GM12878 (cell line): ENCODE measurements around the gene ZNF710. TPM values are rescaled to one million over a fixed set of nuclear protein-coding genes. Genes with fewer than 3 reads are reported as not detected.

Source experiments
- ATAC-seq: fragments of 200-7000 bp; cut with Tn5 transposase; 3 replicates; pipeline ENCODE4 v1.9.1; 2020; ENCODE audit warnings: mild to moderate bottlenecking, moderate library complexity
- BruUV-seq: library from RNA; stranded (reverse); fragments of 400-500 nt; replicated peaks from 2 replicates; lab custom pipeline; 2021; lab: Mats Ljungman, UMichigan
- CTCF ChIA-PET: fragments of 300-600 bp; sonication (Branson Sonifier 250); formaldehyde crosslinking; extraction: SDS; loops from one replicate; lab custom pipeline; 2021; ENCODE audit warnings: inconsistent platforms; lab: Yijun Ruan, JAX
- POLR2A ChIA-PET: fragments of 350-600 bp; formaldehyde crosslinking; extraction: SDS; loops from one replicate; lab custom pipeline; 2021; ENCODE audit warnings: inconsistent platforms; lab: Charles Lee
- RAD21 ChIA-PET: fragments of 300-600 bp; sonication (Branson Sonifier 250); formaldehyde crosslinking; loops from one replicate; lab custom pipeline; 2023; ENCODE audit warnings: antibody characterized with exemption; ENCODE audit not compliant: unreplicated experiment; lab: Charles Lee
- SMC1A ChIA-PET: fragments of 300-600 bp; sonication (Branson Sonifier 250); formaldehyde crosslinking; loops from one replicate; lab custom pipeline; 2023; ENCODE audit not compliant: unreplicated experiment, uncharacterized antibody; lab: Charles Lee
- DNase-seq: peaks from one replicate; pipeline ENCODE4 v3.0.0-alpha.2; 2011; ENCODE audit warnings: low read depth, low spot score
- FAIRE-seq: peaks from 3 replicates; lab custom pipeline; 2011; peaks lifted over from hg19 to GRCh38; lab: Jason Lieb, UNC
- H2AFZ ChIP-seq: 2 replicates; pipeline ENCODE4 v1.6.0; 2011; ENCODE audit warnings: low read depth, low read length, control low read depth; ENCODE audit not compliant: control insufficient read depth
- H3K27ac ChIP-seq: 2 replicates; pipeline ENCODE4 v1.5.1; 2011; ENCODE audit warnings: control low read depth; ENCODE audit not compliant: control insufficient read depth, insufficient read depth
- H3K27me3 ChIP-seq, 2 experiments: replicated peaks in 1 of 2; 2 replicates each; pipeline versions ENCODE4 v1.6.0 to v1.6.1; 2011; ENCODE audit warnings: low read length in 1 of 2; ENCODE audit not compliant: control insufficient read depth in 2 of 2, insufficient read depth in 2 of 2
- H3K36me3 ChIP-seq, 2 experiments: 2 replicates each; pipeline ENCODE4 v1.5.1; 2011; ENCODE audit warnings: low read length in 1 of 2; ENCODE audit not compliant: control insufficient read depth in 2 of 2, insufficient read depth in 2 of 2
- H3K4me1 ChIP-seq: 2 replicates; pipeline ENCODE4 v1.6.1; 2011; ENCODE audit warnings: mild to moderate bottlenecking, low read length, moderate library complexity, mixed read lengths; ENCODE audit not compliant: control insufficient read depth, insufficient read depth
- H3K4me2 ChIP-seq: 2 replicates; pipeline ENCODE4 v1.6.0; 2011; ENCODE audit warnings: control low read depth; ENCODE audit not compliant: control insufficient read depth, insufficient read depth
- H3K4me3 ChIP-seq: fragments of 200-600 bp; sonication (generic); 2 replicates; pipeline ENCODE4 v1.5.1; 2016
- H3K79me2 ChIP-seq: 2 replicates; pipeline ENCODE4 v1.6.0; 2011; ENCODE audit warnings: low read length; ENCODE audit not compliant: control insufficient read depth, insufficient read depth
- H3K9ac ChIP-seq: 2 replicates; pipeline ENCODE4 v1.8.0; 2011; ENCODE audit warnings: low read length, control low read depth, mixed read lengths; ENCODE audit not compliant: control insufficient read depth, insufficient read depth
- H3K9me3 ChIP-seq: replicated peaks from 3 replicates; pipeline ENCODE4 v1.5.1; 2011; ENCODE audit warnings: mild to moderate bottlenecking, low read length; ENCODE audit not compliant: control insufficient read depth, insufficient read depth
- H4K20me1 ChIP-seq: 2 replicates; pipeline ENCODE4 v1.6.0; 2011; ENCODE audit not compliant: control insufficient read depth, insufficient read depth
- ASH2L ChIP-seq: fragments of 300-600, 200-600 bp; sonication (generic); IDR thresholded peaks from 2 replicates; pipeline ENCODE4 v1.6.1; 2017; ENCODE audit warnings: low read depth, mild to moderate bottlenecking, borderline replicate concordance
- ATF7 ChIP-seq: fragments of 450-650 bp; IDR thresholded peaks from 2 replicates; pipeline ENCODE4 v1.6.1; 2016; ENCODE audit warnings: low read depth, mild to moderate bottlenecking
- BRCA1 ChIP-seq: IDR thresholded peaks from 2 replicates; pipeline ENCODE4 v1.6.1; 2011; ENCODE audit warnings: low read depth, low read length, improper control_type of control experiment
- CHD1 ChIP-seq: IDR thresholded peaks from 2 replicates; pipeline ENCODE4 v1.6.1; 2012; ENCODE audit warnings: low read depth, low read length, improper control_type of control experiment
- CREM ChIP-seq: IDR thresholded peaks from 2 replicates; pipeline ENCODE4 v1.6.1; 2014; ENCODE audit warnings: antibody characterized with exemption, low read depth
- FOS ChIP-seq: IDR thresholded peaks from 3 replicates; pipeline ENCODE4 v1.6.1; 2011; ENCODE audit warnings: borderline replicate concordance; ENCODE audit not compliant: insufficient read length; ENCODE audit errors: extremely low read depth
- GATAD2B ChIP-seq: fragments of 450-650 bp; conservative IDR thresholded peaks from 2 replicates; pipeline ENCODE4 v1.6.1; 2017; ENCODE audit warnings: low read depth, mild to moderate bottlenecking, moderate library complexity
- HDAC6 ChIP-seq: fragments of 200-600 bp; sonication (generic); IDR thresholded peaks from one replicate; pipeline ENCODE4 v1.8.0; 2017; ENCODE audit warnings: antibody characterized with exemption; ENCODE audit not compliant: unreplicated experiment
- LARP7 ChIP-seq: fragments of 450-650 bp; IDR thresholded peaks from 2 replicates; pipeline ENCODE4 v1.6.1; 2017; ENCODE audit warnings: mild to moderate bottlenecking
- NR2C1 ChIP-seq: fragments of 450-650 bp; IDR thresholded peaks from 2 replicates; pipeline ENCODE4 v1.6.1; 2017; ENCODE audit warnings: antibody characterized with exemption, mild to moderate bottlenecking, moderate library complexity
- YY1 ChIP-seq: IDR thresholded peaks from 2 replicates; pipeline ENCODE4 v1.6.1; 2011; ENCODE audit warnings: low read depth, mild to moderate bottlenecking, low read length
- WGBS: methylation state at CpG from one replicate; pipeline ENCODE4 v1.1.6; 2016; ENCODE audit warnings: low lambda C conversion rate; ENCODE audit not compliant: insufficient replicate concordance, insufficient coverage; ENCODE audit errors: missing lambda C conversion rate; 5-methylcytosine and 5-hydroxymethylcytosine counted together
- in situ Hi-C: fragments of 300-500 bp; cut with MboI; formaldehyde crosslinking; loops from 9 replicates; pipeline ENCODE4 v1.14.3; 2018; ENCODE audit warnings: mixed read lengths
- intact Hi-C: fragments of 100-400 bp; cut with micrococcal nuclease; formaldehyde crosslinking; loops from one replicate; pipeline ENCODE4 v1.14.2; 2022; ENCODE audit not compliant: unreplicated experiment
- polyA plus RNA-seq, 11 experiments: library from polyadenylated mRNA; depleted of rRNA in 4 of 11; unstranded in 6 of 11; stranded (reverse) in 5 of 11; fragments of >200 nt; fragmentation: Nextera tagmentation in 4 of 11; fragmentation: Illumina TruSeq in 1 of 11; extraction: Ambion mirVana in 4 of 11; extraction: Trizol in 1 of 11; gene quantifications; 1 replicate in 1 of 11; 2 replicates in 10 of 11; pipeline versions ENCODE4 v1.2.1 to v1.2.3, GENCODE V29; 2011 to 2016; ENCODE audit warnings: inconsistent platforms in 2 of 11, missing spikeins in 2 of 11, low read depth in 1 of 11
- total RNA-seq, 4 experiments: library from RNA; depleted of rRNA in 3 of 4; stranded (reverse); fragments of >200 nt in 3 of 4; fragmentation: Illumina TruSeq in 1 of 4; extraction: Trizol in 1 of 4; gene quantifications; 2 replicates each; pipeline versions ENCODE4 v1.2.1 to v1.2.3, GENCODE V29; 2013 to 2021
- TF ChIP-seq, protein P1 (sequence below): fragments of 450-650 bp; IDR thresholded peaks from 2 replicates; pipeline ENCODE4 v1.6.1; 2016; ENCODE audit warnings: mild to moderate bottlenecking, moderate library complexity, borderline replicate concordance

Gene ZNF710
- total and polyA plus RNA-seq, 10 of the 15 experiments (the other 5 are each of a cell fraction or from before 2014, with no cell fraction given) = 1.4 to 43.5 (median 9.8) TPM

DNA sequence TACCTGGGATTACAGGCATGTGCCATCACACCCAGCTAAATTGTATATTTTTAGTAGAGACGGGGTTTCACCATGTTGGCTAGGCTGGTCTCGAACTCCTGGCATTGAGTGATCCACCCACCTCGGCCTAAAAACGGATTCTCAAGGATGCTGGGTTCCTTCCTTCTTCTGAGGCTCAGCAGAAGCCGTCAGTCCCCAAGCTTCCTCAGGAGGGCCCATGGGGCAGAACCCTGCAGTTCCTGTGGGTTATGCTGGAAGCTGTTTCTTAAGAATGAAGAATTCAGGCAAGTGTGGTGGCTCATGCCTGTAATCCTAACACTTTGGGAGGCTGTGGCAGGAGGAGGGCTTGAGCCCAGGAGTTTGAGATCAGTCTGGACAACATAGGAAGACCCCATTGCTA, 29.0 kb upstream of the ZNF710 start:
- 35% methylated on average over 5 of the region's 5 CpGs for WGBS
- DNase-seq (no peak), FAIRE-seq (no peak), ATAC-seq (no peak)
- no peaks in the 10 kb centered on the region for H3K27me3 ChIP-seq
- POLR2A ChIA-PET = no interaction called here
- H3K4me2 ChIP-seq = no peak overlapping the region
- H3K36me3 ChIP-seq = no peaks in the 10 kb centered on the region
- TF ChIP-seq LARP7 = no peak
- TF ChIP-seq CHD1 = no peak
- no peak for TF ChIP-seq YY1
- SMC1A ChIA-PET = interaction anchor here (0.6 to 2.1 kb wide), 11 partner anchors 13 to 211 kb away, joined by 3 to 10 read pairs (median 3); no protein-coding TSS in a partner anchor
- CTCF ChIA-PET = interaction anchor here (0.6 to 2.5 kb wide), 22 partner anchors 8 to 234 kb away, joined by 3 to 20 read pairs (median 4); no protein-coding TSS in a partner anchor
- no peak overlapping the region for H3K9ac ChIP-seq
- BruUV-seq = no TSS peak
- no peaks in the 10 kb centered on the region for H3K79me2 ChIP-seq
- no peak overlapping the region for H3K27ac ChIP-seq
- H2AFZ ChIP-seq = no peak overlapping the region; the same call in 1 of the 2 replicates
- no peaks in the 10 kb centered on the region for H3K4me1 ChIP-seq
- H4K20me1 ChIP-seq = no peaks in the 10 kb centered on the region
- no peaks in the 10 kb centered on the region for H3K9me3 ChIP-seq
- no peak overlapping the region for H3K4me3 ChIP-seq
- intact Hi-C loops = loop anchor here (5.0 kb wide), 1 partner anchor 210 kb away; no protein-coding TSS in a partner anchor
- in situ Hi-C loops = no loop called here
- RAD21 ChIA-PET = interaction anchor here (0.8 to 1.7 kb wide), 3 partner anchors 74 to 211 kb away, joined by 3 to 6 read pairs (median 4); partner anchors contain the start of gene AP3S2

DNA sequence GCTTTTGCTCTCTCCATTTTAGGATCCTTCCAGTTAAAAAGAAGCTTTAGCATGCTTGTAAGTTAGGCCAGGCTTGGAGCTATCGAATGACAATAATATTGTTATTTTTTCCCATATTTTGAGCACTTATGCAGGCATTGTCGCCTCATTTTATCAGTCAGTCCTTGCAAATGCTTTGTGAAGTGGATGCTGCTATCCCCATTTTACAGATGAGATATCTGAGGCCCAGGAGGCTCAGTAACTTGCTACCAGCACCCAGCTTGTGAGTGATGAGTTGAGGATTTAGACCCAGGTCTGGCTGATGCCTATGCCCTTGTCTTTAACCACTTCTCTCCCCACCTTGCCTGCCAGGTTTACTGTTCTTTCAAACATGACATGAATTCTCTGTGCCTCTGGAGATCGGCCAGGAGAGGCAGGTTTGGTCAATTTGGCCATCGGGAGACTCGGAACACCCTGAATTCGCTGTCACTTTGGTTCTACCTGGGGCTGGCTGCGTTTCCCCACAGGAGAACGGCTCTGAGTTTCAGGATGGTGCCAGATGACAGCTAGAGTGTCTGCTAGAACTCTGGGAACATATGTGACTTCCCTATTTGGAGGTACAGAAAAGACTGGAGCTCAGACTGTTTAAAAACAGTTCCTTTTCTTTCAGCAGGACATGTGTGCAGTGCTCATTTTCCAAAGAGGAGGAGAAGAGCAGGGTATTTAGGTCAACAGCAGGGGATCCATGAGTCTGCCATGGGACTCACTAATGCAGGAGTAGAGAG, 25.5 kb upstream of the ZNF710 start:
- Histone ChIP-seq H3K79me2 (no peaks in the 10 kb centered on the region), H3K4me3 (no peak overlapping the region), H3K9me3 (no peaks in the 10 kb centered on the region), H2AFZ (no peak overlapping the region), H3K9ac (no peak overlapping the region), H3K4me1 (no peaks in the 10 kb centered on the region), H3K4me2 (no peak overlapping the region), H3K36me3 (no peaks in the 10 kb centered on the region), H4K20me1 (no peaks in the 10 kb centered on the region), H3K27ac (no peak overlapping the region), H3K27me3 (no peaks in the 10 kb centered on the region)
- in situ Hi-C loops = no loop called here
- intact Hi-C loops = no loop called here
- no TSS peak for BruUV-seq
- ATAC-seq (no peak), FAIRE-seq (no peak), DNase-seq (no peak)
- RAD21 ChIA-PET = interaction anchor here (0.8 to 1.6 kb wide), 3 partner anchors 95 to 235 kb away, joined by 3 to 4 read pairs (median 3); no protein-coding TSS in a partner anchor
- POLR2A ChIA-PET = interaction anchor here (0.6 to 1.5 kb wide), 2 partner anchors 11 to 90 kb away, joined by 4 to 5 read pairs; no protein-coding TSS in a partner anchor
- 49% methylated on average over 8 of the region's 8 CpGs for WGBS
- SMC1A ChIA-PET = interaction anchor here (0.6 to 1.2 kb wide), 3 partner anchors 23 to 96 kb away, joined by 3 to 4 read pairs (median 3); no protein-coding TSS in a partner anchor
- CTCF ChIA-PET = interaction anchor here (0.8 to 2.6 kb wide), 5 partner anchors 9 to 235 kb away, joined by 3 to 7 read pairs (median 5); no protein-coding TSS in a partner anchor
- TF ChIP-seq LARP7 = no peak
- no peak for TF ChIP-seq HDAC6
- no peak for TF ChIP-seq FOS
- TF ChIP-seq, protein P1, sequence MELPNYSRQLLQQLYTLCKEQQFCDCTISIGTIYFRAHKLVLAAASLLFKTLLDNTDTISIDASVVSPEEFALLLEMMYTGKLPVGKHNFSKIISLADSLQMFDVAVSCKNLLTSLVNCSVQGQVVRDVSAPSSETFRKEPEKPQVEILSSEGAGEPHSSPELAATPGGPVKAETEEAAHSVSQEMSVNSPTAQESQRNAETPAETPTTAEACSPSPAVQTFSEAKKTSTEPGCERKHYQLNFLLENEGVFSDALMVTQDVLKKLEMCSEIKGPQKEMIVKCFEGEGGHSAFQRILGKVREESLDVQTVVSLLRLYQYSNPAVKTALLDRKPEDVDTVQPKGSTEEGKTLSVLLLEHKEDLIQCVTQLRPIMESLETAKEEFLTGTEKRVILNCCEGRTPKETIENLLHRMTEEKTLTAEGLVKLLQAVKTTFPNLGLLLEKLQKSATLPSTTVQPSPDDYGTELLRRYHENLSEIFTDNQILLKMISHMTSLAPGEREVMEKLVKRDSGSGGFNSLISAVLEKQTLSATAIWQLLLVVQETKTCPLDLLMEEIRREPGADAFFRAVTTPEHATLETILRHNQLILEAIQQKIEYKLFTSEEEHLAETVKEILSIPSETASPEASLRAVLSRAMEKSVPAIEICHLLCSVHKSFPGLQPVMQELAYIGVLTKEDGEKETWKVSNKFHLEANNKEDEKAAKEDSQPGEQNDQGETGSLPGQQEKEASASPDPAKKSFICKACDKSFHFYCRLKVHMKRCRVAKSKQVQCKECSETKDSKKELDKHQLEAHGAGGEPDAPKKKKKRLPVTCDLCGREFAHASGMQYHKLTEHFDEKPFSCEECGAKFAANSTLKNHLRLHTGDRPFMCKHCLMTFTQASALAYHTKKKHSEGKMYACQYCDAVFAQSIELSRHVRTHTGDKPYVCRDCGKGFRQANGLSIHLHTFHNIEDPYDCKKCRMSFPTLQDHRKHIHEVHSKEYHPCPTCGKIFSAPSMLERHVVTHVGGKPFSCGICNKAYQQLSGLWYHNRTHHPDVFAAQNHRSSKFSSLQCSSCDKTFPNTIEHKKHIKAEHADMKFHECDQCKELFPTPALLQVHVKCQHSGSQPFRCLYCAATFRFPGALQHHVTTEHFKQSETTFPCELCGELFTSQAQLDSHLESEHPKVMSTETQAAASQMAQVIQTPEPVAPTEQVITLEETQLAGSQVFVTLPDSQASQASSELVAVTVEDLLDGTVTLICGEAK = no peak
- no peak for TF ChIP-seq GATAD2B
- TF ChIP-seq NR2C1 = no peak
- TF ChIP-seq BRCA1 = no peak
- no peak for TF ChIP-seq ATF7
- TF ChIP-seq ASH2L = no peak
- TF ChIP-seq CREM = no peak
